HL-60 (cell line): ENCODE data around the gene CD3G.
A peak's percentile ranks its signal among the peaks of the same experiment; 100 is the strongest.

Experiments used
- DNase-seq, 2 experiments: peaks; one replicate each; pipeline ENCODE4 v3.0.0-alpha.2; 2010 to 2020; ENCODE audit warnings: low read depth in 1 of 2, low spot score in 1 of 2
- H3K27ac ChIP-seq: fragments of 250-450 bp; sonication (Bioruptor Pico); replicated peaks from 2 replicates; pipeline ENCODE4 v1.5.1; 2020; ENCODE audit warnings: mild to moderate bottlenecking, moderate library complexity
- H3K27me3 ChIP-seq: fragments of 250-450 bp; sonication (Bioruptor Pico); 2 replicates; pipeline ENCODE4 v1.5.1; 2021; ENCODE audit warnings: mild to moderate bottlenecking, moderate library complexity; ENCODE audit not compliant: insufficient read depth, poor library complexity, severe bottlenecking
- H3K4me3 ChIP-seq: replicated peaks from 2 replicates; pipeline ENCODE4 v1.5.1; 2011; ENCODE audit warnings: mild to moderate bottlenecking, control low read depth, low read length; ENCODE audit not compliant: insufficient read depth
- CTCF ChIP-seq: IDR thresholded peaks from one replicate; pipeline ENCODE4 v1.5.1; 2011; ENCODE audit warnings: low read length, control low read depth, inconsistent platforms; ENCODE audit not compliant: insufficient read depth
- GABPA ChIP-seq: IDR thresholded peaks from 2 replicates; pipeline ENCODE4 v1.6.1; 2012; ENCODE audit warnings: low read depth
- POLR2AphosphoS5 ChIP-seq: IDR thresholded peaks from 2 replicates; pipeline ENCODE4 v1.6.1; 2012; ENCODE audit warnings: low read depth
- SPI1 ChIP-seq: IDR thresholded peaks from 2 replicates; pipeline ENCODE4 v1.6.1; 2012; ENCODE audit warnings: low read depth, mild to moderate bottlenecking, borderline replicate concordance
- TF ChIP-seq, protein P1 (sequence below): IDR thresholded peaks from 2 replicates; pipeline ENCODE4 v1.6.1; 2012; ENCODE audit warnings: low read depth; ENCODE audit not compliant: insufficient replicate concordance

CD3G gene

DNA sequence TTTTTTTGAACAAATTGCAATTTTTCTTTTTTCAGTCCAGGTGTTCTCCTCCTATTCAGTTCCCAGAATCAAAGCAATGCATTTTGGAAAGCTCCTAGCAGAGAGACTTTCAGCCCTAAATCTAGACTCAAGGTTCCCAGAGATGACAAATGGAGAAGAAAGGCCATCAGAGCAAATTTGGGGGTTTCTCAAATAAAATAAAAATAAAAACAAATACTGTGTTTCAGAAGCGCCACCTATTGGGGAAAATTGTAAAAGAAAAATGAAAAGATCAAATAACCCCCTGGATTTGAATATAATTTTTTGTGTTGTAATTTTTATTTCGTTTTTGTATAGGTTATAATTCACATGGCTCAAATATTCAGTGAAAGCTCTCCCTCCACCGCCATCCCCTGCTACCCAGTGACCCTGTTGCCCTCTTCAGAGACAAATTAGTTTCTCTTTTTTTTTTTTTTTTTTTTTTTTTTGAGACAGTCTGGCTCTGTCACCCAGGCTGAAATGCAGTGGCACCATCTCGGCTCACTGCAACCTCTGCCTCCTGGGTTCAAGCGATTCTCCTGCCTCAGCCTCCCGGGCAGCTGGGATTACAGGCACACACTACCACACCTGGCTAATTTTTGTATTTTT is 9.1 kb downstream of the CD3G start:
- TF ChIP-seq CTCF, result peak; percentile 11
- TF ChIP-seq, protein P1, sequence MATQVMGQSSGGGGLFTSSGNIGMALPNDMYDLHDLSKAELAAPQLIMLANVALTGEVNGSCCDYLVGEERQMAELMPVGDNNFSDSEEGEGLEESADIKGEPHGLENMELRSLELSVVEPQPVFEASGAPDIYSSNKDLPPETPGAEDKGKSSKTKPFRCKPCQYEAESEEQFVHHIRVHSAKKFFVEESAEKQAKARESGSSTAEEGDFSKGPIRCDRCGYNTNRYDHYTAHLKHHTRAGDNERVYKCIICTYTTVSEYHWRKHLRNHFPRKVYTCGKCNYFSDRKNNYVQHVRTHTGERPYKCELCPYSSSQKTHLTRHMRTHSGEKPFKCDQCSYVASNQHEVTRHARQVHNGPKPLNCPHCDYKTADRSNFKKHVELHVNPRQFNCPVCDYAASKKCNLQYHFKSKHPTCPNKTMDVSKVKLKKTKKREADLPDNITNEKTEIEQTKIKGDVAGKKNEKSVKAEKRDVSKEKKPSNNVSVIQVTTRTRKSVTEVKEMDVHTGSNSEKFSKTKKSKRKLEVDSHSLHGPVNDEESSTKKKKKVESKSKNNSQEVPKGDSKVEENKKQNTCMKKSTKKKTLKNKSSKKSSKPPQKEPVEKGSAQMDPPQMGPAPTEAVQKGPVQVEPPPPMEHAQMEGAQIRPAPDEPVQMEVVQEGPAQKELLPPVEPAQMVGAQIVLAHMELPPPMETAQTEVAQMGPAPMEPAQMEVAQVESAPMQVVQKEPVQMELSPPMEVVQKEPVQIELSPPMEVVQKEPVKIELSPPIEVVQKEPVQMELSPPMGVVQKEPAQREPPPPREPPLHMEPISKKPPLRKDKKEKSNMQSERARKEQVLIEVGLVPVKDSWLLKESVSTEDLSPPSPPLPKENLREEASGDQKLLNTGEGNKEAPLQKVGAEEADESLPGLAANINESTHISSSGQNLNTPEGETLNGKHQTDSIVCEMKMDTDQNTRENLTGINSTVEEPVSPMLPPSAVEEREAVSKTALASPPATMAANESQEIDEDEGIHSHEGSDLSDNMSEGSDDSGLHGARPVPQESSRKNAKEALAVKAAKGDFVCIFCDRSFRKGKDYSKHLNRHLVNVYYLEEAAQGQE, result no peak
- TF ChIP-seq POLR2AphosphoS5, result no peak
- TF ChIP-seq SPI1, result no peak
- TF ChIP-seq GABPA, result no peak
- Histone ChIP-seq H3K27ac (no peak overlapping the region), H3K4me3 (no peak overlapping the region)

DNA sequence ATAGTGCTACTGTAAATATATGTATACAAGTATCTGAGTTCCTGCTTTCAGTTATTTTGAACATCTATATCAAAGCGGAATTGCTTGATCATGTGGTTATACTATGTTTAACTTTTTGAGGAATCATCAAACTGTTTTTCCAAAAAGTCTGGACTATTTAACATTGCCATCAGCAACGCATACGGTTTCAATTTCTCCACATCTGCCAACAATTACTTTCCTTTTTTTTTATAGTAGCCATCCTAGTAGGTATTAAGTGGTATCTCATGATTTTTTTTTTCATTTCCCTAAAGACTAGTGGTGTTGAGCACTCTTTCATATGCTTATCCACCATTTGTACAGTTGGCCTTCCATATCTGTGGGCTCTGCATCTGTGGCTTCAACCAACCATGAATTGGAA is 13.9 kb downstream of the CD3G start:
- H3K27me3 ChIP-seq, result no peaks in the 10 kb centered on the region
- H3K27ac ChIP-seq, result no peak overlapping the region
- no peak overlapping the region for H3K4me3 ChIP-seq
- DNase-seq, result no peak
- TF ChIP-seq SPI1, result no peak
- no peak for TF ChIP-seq CTCF
- no peak for TF ChIP-seq POLR2AphosphoS5
- TF ChIP-seq GABPA, result no peak
- TF ChIP-seq, protein P1, result no peak

More for the DNA sequence above, 9.1 kb downstream of the CD3G start:
- no peak for DNase-seq
- no peaks in the 10 kb centered on the region for H3K27me3 ChIP-seq

GRCh38 chr11:118359295-118359958 is 15.3 kb downstream of the CD3G start, which contains the start of gene UBE4A:
Gene UBE4A, plus strand, starts transcription at chr11:118359600. Its CDS starts 5,481 bp downstream, at chr11:118365081.
- H3K4me3 ChIP-seq, result peak within 1 kb of the TSS; percentile 81
- TF ChIP-seq, protein P1, result no peak
- TF ChIP-seq SPI1, result peak; percentile 59; the same call in 1 of the 2 replicates
- TF ChIP-seq GABPA, result peak; percentile 96
- TF ChIP-seq POLR2AphosphoS5, result peak; percentile 90
- no peak for TF ChIP-seq CTCF
- DNase-seq, result peak; percentile 98
- H3K27me3 ChIP-seq, result no peaks in the 10 kb centered on the region
- peak within 1 kb of the TSS; percentile 60 for H3K27ac ChIP-seq
